HEK293 (cell line): ENCODE data around the gene PPY.

Experiments
- ZNF292 ChIP-seq: fragments of 450-650 bp; formaldehyde crosslinking; IDR thresholded peaks from 2 replicates; pipeline ENCODE4 v1.5.1; 2016; ENCODE audit warnings: low read depth, missing biosample characterization, missing genetic modification characterization, borderline replicate concordance
- TF ChIP-seq, protein P1 (sequence below): fragments of 450-650 bp; formaldehyde crosslinking; IDR thresholded peaks from 2 replicates; pipeline ENCODE4 v1.5.1; 2016; ENCODE audit warnings: missing biosample characterization, missing genetic modification characterization

DNA sequence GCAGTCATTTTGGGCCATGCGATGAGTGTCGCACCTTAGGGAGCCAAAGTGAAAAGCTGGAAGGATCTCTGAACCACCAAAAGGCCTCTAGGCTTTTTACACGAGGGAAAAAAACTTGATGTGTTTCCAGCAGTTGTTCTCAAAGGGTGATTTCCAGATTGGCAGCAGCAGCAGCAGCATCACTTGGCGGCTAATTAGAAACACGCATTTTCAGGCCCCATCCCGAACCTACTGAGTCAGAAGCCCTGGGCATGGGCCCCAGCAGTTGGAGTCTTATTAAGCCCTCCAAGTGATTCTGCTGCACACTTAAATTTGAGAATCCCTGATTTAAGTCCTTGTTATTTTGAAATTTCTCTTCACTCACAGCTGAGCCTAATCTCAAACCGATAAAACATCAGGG, 36.7 kb upstream of the PPY start:
- TF ChIP-seq, protein P1, sequence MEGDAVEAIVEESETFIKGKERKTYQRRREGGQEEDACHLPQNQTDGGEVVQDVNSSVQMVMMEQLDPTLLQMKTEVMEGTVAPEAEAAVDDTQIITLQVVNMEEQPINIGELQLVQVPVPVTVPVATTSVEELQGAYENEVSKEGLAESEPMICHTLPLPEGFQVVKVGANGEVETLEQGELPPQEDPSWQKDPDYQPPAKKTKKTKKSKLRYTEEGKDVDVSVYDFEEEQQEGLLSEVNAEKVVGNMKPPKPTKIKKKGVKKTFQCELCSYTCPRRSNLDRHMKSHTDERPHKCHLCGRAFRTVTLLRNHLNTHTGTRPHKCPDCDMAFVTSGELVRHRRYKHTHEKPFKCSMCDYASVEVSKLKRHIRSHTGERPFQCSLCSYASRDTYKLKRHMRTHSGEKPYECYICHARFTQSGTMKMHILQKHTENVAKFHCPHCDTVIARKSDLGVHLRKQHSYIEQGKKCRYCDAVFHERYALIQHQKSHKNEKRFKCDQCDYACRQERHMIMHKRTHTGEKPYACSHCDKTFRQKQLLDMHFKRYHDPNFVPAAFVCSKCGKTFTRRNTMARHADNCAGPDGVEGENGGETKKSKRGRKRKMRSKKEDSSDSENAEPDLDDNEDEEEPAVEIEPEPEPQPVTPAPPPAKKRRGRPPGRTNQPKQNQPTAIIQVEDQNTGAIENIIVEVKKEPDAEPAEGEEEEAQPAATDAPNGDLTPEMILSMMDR (tag by site-specific recombination), result no peak
- TF ChIP-seq ZNF292 (tag by site-specific recombination), result no peak
